Measurements from ENCODE around the gene AMIGO3. TPM values are rescaled to one million over a fixed set of nuclear protein-coding genes. Genes with fewer than 3 reads are reported as not detected.

Gene AMIGO3
- total and polyA plus RNA-seq, 9 donors, result 0.22 to 2.0 (median 0.34) TPM; not detected in 4

DNA sequence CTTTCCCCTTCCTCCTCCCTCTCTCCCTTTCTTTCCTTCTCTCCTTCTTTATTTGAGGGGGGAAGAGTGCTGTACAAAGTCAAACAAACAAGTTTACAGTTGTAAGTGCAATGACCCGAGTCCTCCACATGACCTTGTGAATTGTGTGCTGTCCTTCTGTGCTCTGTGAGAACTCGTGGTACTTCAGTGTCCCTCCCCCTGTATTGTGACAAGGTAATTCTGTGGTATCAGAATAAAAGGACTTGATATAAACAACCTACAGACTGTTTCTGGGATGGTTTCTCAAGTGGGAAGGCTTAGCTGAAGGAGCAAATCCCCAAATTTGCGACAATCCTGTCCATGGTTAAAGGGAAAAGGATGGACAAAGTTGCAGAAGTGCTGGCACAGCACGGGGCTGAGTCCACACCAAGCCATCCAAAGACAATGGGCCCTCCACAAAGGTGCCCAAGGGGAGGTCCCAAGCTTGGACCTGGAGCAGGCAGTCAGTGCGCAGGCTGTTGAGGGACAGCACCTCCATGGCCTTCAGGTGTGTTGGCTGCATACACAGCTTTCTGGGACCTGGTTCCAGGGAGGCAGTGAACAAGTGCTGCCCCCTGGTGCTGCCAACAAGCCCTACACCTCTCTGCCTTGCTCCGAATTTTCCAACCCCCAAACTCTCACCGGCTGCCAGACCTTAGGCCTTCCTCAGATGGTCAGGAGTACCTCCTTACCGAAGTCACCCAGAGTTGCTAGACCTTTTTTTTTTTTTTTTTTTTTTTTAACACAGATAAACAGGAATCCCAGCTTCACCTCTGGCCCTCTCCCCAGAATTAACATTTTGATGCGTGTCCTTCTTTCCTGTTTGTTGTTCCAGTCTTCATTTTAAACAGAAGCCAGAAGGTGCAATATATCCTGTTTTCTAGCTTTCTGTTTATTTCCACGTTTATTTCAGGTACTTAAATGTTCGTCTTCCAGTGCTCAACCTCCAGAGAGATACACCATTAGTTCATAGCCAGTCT lies 47.9 kb downstream of the AMIGO3 start:
- no peaks in the 10 kb centered on the region for H3K9me3 ChIP-seq
- no peak overlapping the region for H3K4me3 ChIP-seq
- no peak overlapping the region for H3K27ac ChIP-seq
- peaks cover 10% of the 10 kb centered on the region for H3K4me1 ChIP-seq (ENCODE audit: insufficient read depth)
- DNase-seq, result peak in 4 of 5 donors; percentile 48 to 68 (median 54)
- TF ChIP-seq CTCF (IDR thresholded peaks at IDR 0.05) (peak in 2 of 3 donors; percentile 35 to 62), POLR2A (IDR thresholded peaks at IDR 0.05) (no peak), EP300 (IDR thresholded peaks at IDR 0.05) (no peak)
- intact Hi-C loops (cut with DNase I), result loop anchor here in 2 of 4 donors (5.0 kb wide), 2 partner anchors 129 to 134 kb away; no protein-coding TSS in a partner anchor
- H3K27me3 ChIP-seq, result no peaks in the 10 kb centered on the region
- H3K36me3 ChIP-seq, result no peaks in the 10 kb centered on the region
- WGBS, 3 donors, result 35 to 43% (median 41%) methylated on average over 11 of the region's 11 CpGs

DNA sequence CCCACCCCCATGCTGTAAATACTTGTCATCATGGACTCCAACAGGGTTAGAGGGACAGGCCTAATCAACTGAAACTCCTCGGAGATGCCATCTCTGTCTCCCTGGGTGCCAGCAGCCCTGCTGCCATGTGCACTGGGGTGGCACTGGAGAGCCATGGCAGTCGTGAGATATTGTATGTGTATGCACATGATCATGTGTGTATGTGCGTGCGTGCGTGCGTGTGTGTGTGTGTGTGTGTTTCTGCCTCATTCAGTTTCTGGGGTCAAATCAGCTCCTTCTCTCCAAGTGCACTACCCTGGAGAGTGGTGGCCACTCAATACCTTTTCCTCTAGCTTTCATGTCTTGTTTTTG lies 48.6 kb downstream of the AMIGO3 start:
- WGBS, 3 donors, result 57 to 71% (median 61%) methylated on average over 6 of the region's 6 CpGs
- Histone ChIP-seq H3K27ac (no peak overlapping the region), H3K36me3 (no peaks in the 10 kb centered on the region), H3K27me3 (no peaks in the 10 kb centered on the region), H3K4me3 (no peak overlapping the region), H3K9me3 (no peaks in the 10 kb centered on the region), H3K4me1 (ENCODE audit: insufficient read depth) (peaks cover 10% of the 10 kb centered on the region)
- TF ChIP-seq EP300 (IDR thresholded peaks at IDR 0.05) (no peak), POLR2A (IDR thresholded peaks at IDR 0.05) (no peak), CTCF (IDR thresholded peaks at IDR 0.05) (no peak)
- DNase-seq, result no peak
- intact Hi-C loops (cut with DNase I), result loop anchor here in 2 of 4 donors (5.0 kb wide), 2 partner anchors 129 to 134 kb away; no protein-coding TSS in a partner anchor

DNA sequence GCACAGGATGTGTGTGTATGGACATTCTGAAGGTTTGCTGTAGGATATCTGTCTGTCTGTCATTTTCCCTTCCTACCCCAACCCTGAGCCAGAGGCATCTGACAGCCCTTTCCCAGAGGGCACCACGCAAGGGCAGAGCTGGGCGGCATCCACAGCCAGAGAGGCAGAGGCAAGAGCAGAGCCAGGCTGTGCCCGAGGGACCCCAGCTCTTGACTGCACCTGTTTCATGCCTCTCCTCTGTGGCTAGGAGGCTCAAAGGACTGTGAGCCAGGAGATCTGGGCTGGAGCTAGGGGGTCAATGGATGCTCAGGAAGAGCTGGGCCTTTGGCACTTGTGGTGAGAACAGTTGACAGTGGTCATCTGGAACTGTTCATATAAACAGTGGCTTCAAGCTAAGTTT lies 50.1 kb downstream of the AMIGO3 start:
- H3K36me3 ChIP-seq, result no peaks in the 10 kb centered on the region
- peaks cover 5% of the 10 kb centered on the region for H3K4me1 ChIP-seq (ENCODE audit: insufficient read depth)
- WGBS, 3 donors, result 67 to 78% (median 67%) methylated on average over 3 of the region's 3 CpGs
- intact Hi-C loops (cut with DNase I), result loop anchor here in 2 of 4 donors (5.0 kb wide), 2 partner anchors 112 to 122 kb away; no protein-coding TSS in a partner anchor
- no peak overlapping the region for H3K27ac ChIP-seq
- no peak overlapping the region for H3K4me3 ChIP-seq
- DNase-seq, result no peak
- TF ChIP-seq EP300 (IDR thresholded peaks at IDR 0.05) (no peak), CTCF (IDR thresholded peaks at IDR 0.05) (no peak), POLR2A (IDR thresholded peaks at IDR 0.05) (no peak)
- no peaks in the 10 kb centered on the region for H3K9me3 ChIP-seq
- H3K27me3 ChIP-seq, result no peaks in the 10 kb centered on the region

DNA sequence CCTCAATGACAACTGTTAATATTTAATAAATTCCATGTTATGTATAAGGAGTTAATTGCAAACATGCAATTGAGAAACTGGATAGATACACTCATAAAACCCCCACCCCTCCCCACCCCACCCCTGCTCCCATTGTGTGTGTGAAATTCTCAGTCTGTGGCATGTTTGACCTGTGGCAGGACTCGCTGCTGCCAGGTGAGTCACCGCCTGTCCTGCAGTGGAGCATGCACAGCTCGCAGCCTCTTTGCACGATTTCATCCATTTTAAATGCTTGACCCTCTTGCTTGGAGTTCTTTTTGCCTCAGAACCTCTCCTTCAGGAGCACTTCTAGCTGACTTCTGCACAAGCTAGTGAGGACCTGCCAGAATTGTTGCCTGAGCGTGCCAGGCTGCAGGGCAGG lies 50.6 kb downstream of the AMIGO3 start:
- Histone ChIP-seq H3K4me1 (ENCODE audit: insufficient read depth) (peaks cover 5% of the 10 kb centered on the region), H3K9me3 (no peaks in the 10 kb centered on the region), H3K4me3 (no peak overlapping the region), H3K36me3 (no peaks in the 10 kb centered on the region), H3K27ac (no peak overlapping the region), H3K27me3 (no peaks in the 10 kb centered on the region)
- intact Hi-C loops (cut with DNase I), result loop anchor here in 2 of 4 donors (5.0 kb wide), 2 partner anchors 112 to 122 kb away; no protein-coding TSS in a partner anchor
- WGBS, 3 donors, result 56 to 73% (median 57%) methylated on average over 5 of the region's 5 CpGs
- TF ChIP-seq CTCF (IDR thresholded peaks at IDR 0.05), result no peak
- no peak for TF ChIP-seq POLR2A (IDR thresholded peaks at IDR 0.05)
- TF ChIP-seq EP300 (IDR thresholded peaks at IDR 0.05), result no peak
- no peak for DNase-seq
